Activated naive CD4-positive, alpha-beta T cell treated with anti-CD3 and anti-CD28 coated beads for 36 hours (primary cell): ENCODE data around the gene MAD1L1. TPM values are rescaled to one million over a fixed set of nuclear protein-coding genes. Genes with fewer than 3 reads are reported as not detected.

Source experiments
- CTCF ChIA-PET: fragments of 350-600 bp; sonication (Branson Sonifier 250); formaldehyde crosslinking; loops from one replicate; lab custom pipeline; 2021; ENCODE audit warnings: antibody characterized with exemption; lab: Charles Lee
- DNase-seq: peaks from one replicate; pipeline ENCODE4 v3.0.0-alpha.2; 2020
- H3K27ac Mint-ChIP-seq: one replicate; pipeline ENCODE4 v1.8.0; 2021; ENCODE audit warnings: mild to moderate bottlenecking, mixed read lengths
- H3K27me3 Mint-ChIP-seq: one replicate; pipeline ENCODE4 v1.8.0; 2021; ENCODE audit warnings: low read depth, mixed read lengths
- H3K36me3 Mint-ChIP-seq: one replicate; pipeline ENCODE4 v1.8.0; 2021; ENCODE audit warnings: low read depth, mixed read lengths
- H3K4me1 Mint-ChIP-seq: one replicate; pipeline ENCODE4 v1.8.0; 2021; ENCODE audit warnings: low read depth, mixed read lengths
- H3K4me3 Mint-ChIP-seq: one replicate; pipeline ENCODE4 v1.8.0; 2021; ENCODE audit warnings: mild to moderate bottlenecking, moderate library complexity, mixed read lengths
- H3K9me3 Mint-ChIP-seq: one replicate; pipeline ENCODE4 v1.8.0; 2021; ENCODE audit warnings: mixed read lengths
- intact Hi-C: fragments of 100-400 bp; cut with micrococcal nuclease; formaldehyde crosslinking; loops from one replicate; pipeline ENCODE4 v1.15.1; 2023
- total RNA-seq, 2 experiments: library from RNA; stranded (reverse); gene quantifications; one replicate each; pipeline ENCODE4 v1.2.3, GENCODE V29; 2021

The MAD1L1 gene
- total RNA-seq, 2 experiments from 2014 or later = 37.5 to 40.2 TPM

DNA sequence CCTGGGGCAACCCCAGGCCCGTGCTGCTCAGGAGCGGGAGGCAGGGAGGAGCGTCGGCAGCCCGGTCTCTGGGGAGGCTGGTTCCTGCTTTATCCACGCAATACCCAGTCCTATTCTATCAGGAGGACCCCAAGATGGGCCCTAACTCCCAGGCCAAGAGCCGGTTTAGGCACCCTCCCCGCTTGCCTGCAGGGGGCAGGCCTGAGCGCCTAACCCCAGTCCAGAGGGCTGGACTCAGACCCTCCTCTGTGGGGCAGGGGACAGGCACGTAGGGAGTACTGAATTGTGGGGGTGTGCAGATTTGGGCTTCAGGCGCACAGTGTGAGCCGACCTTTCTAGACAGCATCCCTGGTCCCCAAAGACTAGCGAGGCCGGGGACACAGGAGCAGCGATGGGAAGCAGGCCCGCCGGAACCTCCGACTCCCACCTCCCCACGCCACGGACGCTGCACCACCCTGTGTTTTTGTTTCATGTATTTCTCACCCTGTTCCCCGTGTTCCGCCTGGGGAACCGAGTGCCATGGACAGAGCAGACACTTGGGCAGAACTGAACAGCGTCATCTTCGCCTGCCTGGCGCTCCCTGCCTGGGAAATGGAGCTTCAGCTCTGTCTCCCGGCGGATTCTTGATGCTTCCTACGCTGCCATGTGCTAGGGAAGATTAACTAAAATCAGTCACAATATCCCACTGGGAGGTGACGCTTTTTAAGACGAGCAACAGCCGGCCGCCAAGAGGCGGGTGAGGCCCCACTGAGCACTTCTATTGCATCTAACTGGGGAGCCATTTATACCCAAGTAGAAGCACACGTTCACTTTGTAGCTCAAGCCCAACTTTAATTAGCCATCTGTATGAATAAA, 14.6 kb upstream of the MAD1L1 start:
- no peaks in the 10 kb centered on the region for H3K27me3 Mint-ChIP-seq
- no peak overlapping the region for H3K4me3 Mint-ChIP-seq
- H3K27ac Mint-ChIP-seq = no peak overlapping the region
- H3K9me3 Mint-ChIP-seq = no peaks in the 10 kb centered on the region
- intact Hi-C loops = loop anchor here (1.0 kb wide), 1 partner anchor 101 kb away; no protein-coding TSS in a partner anchor
- CTCF ChIA-PET = interaction anchor here (0.8 kb wide), 1 partner anchor 101 kb away, joined by 7 read pairs; no protein-coding TSS in a partner anchor
- H3K4me1 Mint-ChIP-seq = peaks cover 20% of the 10 kb centered on the region
- peak; percentile 19 for DNase-seq
- H3K36me3 Mint-ChIP-seq = peaks cover 19% of the 10 kb centered on the region

DNA sequence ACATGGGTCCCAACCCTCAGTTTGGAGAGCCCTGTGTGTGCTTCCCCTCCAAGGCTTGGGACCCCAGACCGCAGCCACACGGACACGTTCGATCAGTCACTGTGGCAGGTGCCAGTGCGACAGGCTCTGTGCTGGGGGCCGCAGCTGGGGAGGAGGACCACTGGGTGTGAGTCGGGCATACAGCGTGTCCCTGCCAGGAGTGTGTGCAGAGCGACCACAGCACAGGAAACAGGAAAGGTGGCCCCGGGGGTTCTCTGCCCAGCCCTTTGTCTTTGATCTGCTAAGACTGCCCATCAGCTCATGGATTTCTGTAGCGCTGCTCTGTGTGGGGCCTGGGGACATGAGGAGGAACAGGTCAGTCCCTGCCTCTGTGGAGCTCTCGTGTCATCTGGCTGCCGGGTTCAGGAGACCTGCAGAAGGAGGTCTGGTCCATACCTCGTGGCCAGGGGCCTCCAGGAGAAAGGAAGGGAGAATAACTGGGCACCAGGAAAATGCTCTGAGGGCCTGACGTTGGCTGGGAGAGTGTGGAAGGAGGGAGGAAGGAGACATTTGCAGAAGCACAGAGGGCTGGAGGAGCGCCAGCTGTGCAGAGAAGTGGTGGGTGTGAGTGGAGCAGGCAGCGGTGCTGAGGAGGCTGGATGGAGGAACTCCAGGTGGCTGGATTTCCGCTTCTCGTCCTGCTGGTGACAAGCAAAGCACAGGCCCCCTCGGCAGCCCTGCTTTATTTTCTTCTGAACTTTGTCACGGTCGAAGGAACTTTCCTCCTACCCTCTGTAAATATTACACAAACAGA, 13.3 kb upstream of the MAD1L1 start:
- H3K27me3 Mint-ChIP-seq = no peaks in the 10 kb centered on the region
- intact Hi-C loops = no loop called here
- H3K4me3 Mint-ChIP-seq = no peak overlapping the region
- CTCF ChIA-PET = interaction anchor here (0.5 to 1.1 kb wide), 3 partner anchors 10 to 210 kb away, joined by 3 to 4 read pairs (median 3); no protein-coding TSS in a partner anchor
- no peaks in the 10 kb centered on the region for H3K9me3 Mint-ChIP-seq
- no peak for DNase-seq
- no peak overlapping the region for H3K27ac Mint-ChIP-seq
- H3K36me3 Mint-ChIP-seq = peaks cover 23% of the 10 kb centered on the region
- peaks cover 20% of the 10 kb centered on the region for H3K4me1 Mint-ChIP-seq

DNA sequence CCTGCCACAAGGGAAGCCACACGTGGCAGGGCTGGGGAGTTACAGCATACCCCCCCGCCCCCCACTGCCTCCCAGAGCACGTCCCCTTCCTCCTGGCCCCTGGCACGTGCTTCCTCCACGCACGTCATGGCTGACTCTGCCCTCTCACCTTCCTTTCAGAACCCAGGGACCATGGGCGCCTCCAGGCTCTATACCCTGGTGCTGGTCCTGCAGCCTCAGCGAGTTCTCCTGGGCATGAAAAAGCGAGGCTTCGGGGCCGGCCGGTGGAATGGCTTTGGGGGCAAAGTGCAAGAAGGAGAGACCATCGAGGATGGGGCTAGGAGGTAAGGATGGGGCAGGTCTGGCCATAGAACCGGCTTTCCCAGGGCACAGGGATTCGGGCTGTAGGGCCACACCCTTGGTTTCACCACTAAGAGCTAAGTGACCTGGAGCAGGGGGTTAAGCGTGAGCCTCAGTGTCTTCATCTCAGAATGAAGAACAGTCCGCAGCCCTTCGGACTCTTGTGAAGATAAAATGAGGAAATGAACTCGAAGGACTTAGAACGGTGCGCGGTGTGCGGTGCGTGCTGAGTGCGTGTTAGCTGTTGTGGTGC, 11.8 kb upstream of the MAD1L1 start:
- no peak overlapping the region for H3K27ac Mint-ChIP-seq
- H3K27me3 Mint-ChIP-seq = no peaks in the 10 kb centered on the region
- H3K4me1 Mint-ChIP-seq = peaks cover 27% of the 10 kb centered on the region
- CTCF ChIA-PET = interaction anchor here (1.1 kb wide), 1 partner anchor 8 kb away, joined by 3 read pairs; no protein-coding TSS in a partner anchor
- no peak for DNase-seq
- no peaks in the 10 kb centered on the region for H3K9me3 Mint-ChIP-seq
- no peak overlapping the region for H3K4me3 Mint-ChIP-seq
- intact Hi-C loops = no loop called here
- H3K36me3 Mint-ChIP-seq = peaks cover 19% of the 10 kb centered on the region

DNA sequence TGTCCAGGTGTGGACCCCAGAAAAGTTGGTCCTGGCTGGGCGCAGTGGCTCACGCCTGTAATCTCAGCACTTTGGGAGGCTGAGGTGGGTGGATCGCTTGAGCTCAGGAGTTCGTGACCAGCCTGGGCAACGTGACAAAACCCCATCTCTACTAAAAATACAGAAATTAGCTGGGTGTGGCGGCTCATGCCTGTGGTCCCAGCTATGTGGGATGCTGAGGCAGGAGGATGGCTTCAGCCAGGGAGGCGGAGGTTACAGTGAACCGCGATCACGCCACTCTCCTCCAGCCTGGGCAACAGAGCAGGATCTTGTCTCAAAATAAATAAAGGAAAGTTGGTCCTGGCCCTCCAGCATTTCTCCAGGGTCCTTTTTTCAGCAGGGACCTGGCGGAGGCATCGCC, 10.7 kb upstream of the MAD1L1 start:
- H3K4me1 Mint-ChIP-seq = peaks cover 21% of the 10 kb centered on the region
- CTCF ChIA-PET = no interaction called here
- intact Hi-C loops = loop anchor here (2.0 kb wide), 1 partner anchor 109 kb away; no protein-coding TSS in a partner anchor
- no peak overlapping the region for H3K27ac Mint-ChIP-seq
- H3K9me3 Mint-ChIP-seq = no peaks in the 10 kb centered on the region
- H3K27me3 Mint-ChIP-seq = no peaks in the 10 kb centered on the region
- H3K36me3 Mint-ChIP-seq = peaks cover 16% of the 10 kb centered on the region
- no peak for DNase-seq
- peak overlapping the region; percentile 97 for H3K4me3 Mint-ChIP-seq

DNA sequence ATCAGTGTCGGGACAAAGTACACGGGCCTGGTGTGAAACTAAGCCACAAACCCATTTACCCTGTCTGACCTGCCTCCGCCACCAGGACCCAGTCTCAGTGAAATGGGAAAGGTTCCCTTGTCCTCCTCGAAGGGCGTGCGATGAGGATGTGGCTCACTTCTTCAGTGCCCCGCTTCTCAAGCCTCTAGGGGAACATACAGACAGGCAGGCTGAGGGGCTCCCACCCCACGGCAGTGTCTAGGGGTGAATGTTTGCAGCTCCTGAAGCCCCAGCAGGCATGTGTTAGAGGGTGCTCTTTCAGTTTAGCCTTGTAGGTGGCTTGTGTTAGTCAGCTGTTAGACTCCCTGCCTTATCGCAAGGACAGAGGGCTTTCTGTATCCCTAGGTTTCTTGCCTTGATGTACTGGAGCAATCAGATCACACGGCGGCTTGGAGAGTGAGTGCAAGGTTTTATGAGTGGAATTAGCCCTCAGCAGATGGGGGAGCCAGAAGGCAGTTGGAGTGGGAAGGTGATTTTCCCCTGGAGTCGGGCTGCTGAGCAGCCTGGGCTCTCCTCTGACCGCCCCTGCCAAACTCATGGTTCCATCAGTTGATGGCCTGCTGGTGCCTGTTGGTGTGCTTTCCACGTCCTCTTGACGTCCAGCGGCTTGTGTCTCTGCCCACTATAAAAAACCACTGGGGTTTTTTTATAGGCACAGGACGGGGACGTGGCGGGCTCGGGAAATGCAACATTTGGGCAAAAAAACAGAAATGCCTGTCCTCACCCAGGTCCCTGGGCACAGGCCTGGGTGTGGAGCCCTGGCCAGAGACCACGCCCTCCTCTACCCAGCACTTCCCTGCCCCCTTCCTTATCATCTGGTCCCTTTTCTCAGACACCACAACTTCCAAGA, 10.0 kb upstream of the MAD1L1 start:
- CTCF ChIA-PET = no interaction called here
- intact Hi-C loops = loop anchor here (1.0 to 2.0 kb wide), 2 partner anchors 10 to 110 kb away; partner anchors contain the start of gene MAD1L1
- Mint-ChIP-seq H3K27me3 (no peaks in the 10 kb centered on the region), H3K36me3 (peaks cover 20% of the 10 kb centered on the region), H3K9me3 (no peaks in the 10 kb centered on the region), H3K4me3 (peak overlapping the region; percentile 97), H3K27ac (peak overlapping the region; percentile 93), H3K4me1 (peaks cover 17% of the 10 kb centered on the region)
- DNase-seq = peak; percentile 37

DNA sequence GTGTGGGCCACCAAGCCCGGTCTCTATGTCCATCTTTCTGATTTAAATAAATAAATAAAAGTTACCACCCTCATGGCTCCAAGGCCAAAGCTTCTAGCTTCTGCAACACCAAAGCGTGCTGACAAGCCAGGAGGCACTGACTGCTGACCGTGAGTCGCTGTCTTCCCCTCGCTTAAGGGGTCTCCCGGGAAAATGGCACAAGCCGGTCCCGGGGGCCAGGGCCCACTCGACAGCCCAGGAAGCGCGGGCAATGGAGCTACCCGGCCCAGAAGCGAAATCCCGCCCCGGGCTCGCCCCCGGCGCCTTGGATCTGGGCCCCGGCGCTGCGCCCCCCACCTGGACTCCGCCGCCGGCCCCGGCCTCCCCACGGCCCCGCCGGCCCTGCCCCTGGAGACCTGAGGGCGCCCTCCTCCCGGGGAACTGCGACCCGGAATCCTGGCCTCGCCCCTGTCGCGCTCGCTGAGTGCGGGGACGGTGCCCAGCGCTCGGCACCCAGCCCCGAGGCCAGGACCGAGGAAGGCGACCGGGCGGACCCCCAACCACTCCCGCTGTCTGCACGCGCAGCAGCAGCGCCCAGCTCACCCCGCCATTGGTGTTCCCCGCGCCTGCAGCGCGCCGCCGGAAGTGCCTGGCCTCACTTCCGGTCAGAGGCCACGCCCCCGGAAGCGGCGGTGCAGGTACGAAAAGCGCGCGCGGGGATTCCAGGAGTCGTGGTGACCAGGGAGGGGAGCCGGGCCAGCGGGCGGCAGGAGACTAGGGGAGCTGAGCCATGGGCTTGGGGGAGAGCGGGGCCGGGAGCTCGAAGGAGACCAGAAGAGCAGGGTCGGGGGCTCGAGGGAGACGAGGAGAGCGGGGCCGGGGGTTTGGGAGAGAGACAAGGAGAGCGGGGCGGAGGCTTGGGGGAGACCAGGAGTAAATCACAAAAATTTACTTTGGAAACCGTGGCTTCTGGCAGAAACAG, 9.1 kb upstream of the MAD1L1 start, which contains the start of the genes MRM2 and NUDT1:
TSS of gene MRM2 (minus strand) at position 626 of the 961 bp plus-strand sequence. CDS start at position 590, 36 bp downstream.
TSS of gene NUDT1 (plus strand) at position 647 of the 961 bp plus-strand sequence. CDS start 2,349 bp downstream, outside the sequence.
- H3K27ac Mint-ChIP-seq = peak within 1 kb of the TSS; percentile 93
- CTCF ChIA-PET = interaction anchor here (0.6 kb wide), 2 partner anchors 79 to 227 kb away, joined by 3 read pairs; no protein-coding TSS in a partner anchor
- peaks cover 17% of the 10 kb centered on the region for H3K4me1 Mint-ChIP-seq
- peak within 1 kb of the TSS; percentile 97 for H3K4me3 Mint-ChIP-seq
- intact Hi-C loops = loop anchor here (1.0 to 2.0 kb wide), 2 partner anchors 10 to 111 kb away; partner anchors contain the start of gene MAD1L1
- H3K36me3 Mint-ChIP-seq = peaks cover 27% of the 10 kb centered on the region
- no peaks in the 10 kb centered on the region for H3K27me3 Mint-ChIP-seq
- peak; percentile 72 for DNase-seq
- no peaks in the 10 kb centered on the region for H3K9me3 Mint-ChIP-seq

DNA sequence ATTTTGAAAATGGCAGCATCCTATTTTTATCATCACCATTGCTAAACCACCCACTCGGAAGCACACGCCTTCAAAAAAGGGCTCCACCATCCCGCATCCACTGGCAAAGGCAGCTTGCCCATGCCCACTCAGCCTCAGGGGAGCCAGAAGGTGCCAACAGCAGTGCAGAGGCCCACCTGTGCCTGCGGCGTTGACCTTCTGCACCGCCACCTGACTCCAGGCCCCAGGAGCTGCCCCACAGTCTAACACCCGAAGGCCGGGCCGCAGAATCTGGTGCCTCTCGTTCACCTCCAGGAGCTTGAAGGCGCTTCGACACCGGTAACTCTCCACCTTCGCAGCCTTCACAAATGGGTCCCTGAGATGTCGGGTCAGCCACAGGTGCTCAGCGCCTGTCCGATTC, 6.5 kb upstream of the MAD1L1 start:
- Mint-ChIP-seq H3K27ac (no peak overlapping the region), H3K9me3 (no peaks in the 10 kb centered on the region), H3K36me3 (peaks cover 29% of the 10 kb centered on the region), H3K27me3 (no peaks in the 10 kb centered on the region), H3K4me1 (peaks cover 16% of the 10 kb centered on the region), H3K4me3 (no peak overlapping the region)
- intact Hi-C loops = no loop called here
- CTCF ChIA-PET = interaction anchor here (0.5 to 0.7 kb wide), 2 partner anchors 14 to 98 kb away, joined by 3 read pairs; no protein-coding TSS in a partner anchor
- no peak for DNase-seq

DNA sequence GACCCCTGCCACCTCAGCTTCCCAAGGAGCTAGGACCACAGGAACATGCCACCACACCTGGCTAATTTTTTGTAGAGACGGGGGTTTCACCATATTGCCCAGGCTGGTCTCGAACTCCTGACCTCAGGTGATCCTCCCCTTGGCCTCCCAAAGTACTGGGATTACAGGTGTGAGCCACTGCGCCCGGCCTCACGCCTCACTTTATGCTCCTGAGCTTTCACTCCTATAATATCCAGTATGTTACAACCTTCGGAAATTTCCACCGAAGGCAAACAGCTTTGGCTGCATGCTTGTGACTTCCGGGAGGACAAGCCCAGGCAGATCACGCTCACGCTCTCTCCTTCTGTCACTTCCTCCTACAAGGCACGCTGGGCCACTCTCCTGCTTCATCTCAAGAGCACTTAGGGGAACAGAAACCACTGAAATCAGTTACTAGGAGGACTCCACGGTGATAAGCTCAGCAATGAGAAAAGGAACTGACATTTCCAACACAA, 4.4 kb upstream of the MAD1L1 start:
- no peak for DNase-seq
- Mint-ChIP-seq H3K27ac (peak overlapping the region; percentile 87), H3K27me3 (no peaks in the 10 kb centered on the region), H3K4me1 (peaks cover 17% of the 10 kb centered on the region), H3K36me3 (peaks cover 29% of the 10 kb centered on the region), H3K9me3 (no peaks in the 10 kb centered on the region), H3K4me3 (no peak overlapping the region)
- CTCF ChIA-PET = no interaction called here
- intact Hi-C loops = no loop called here

DNA sequence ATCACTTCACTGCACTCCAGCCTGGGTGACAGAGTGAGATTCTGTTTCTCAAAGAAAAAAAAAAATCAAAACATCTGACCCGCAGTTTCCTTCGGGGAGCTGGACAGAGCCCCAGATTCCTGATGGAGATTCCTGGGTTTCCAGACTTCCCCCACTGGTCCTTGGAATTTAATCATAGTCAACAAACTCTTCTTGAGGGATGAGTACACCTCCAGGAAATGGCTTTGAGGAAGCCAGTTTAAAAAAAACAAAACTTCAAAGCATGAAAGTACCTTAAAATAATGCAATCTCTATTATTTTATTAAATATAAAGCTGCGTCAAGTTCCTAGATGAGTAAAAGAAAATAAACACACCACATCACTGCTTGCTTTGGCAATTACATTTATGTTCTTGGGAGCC, 1.2 kb upstream of the MAD1L1 start:
- CTCF ChIA-PET = interaction anchor here (0.6 to 1.5 kb wide), 4 partner anchors 25 to 217 kb away, joined by 3 to 8 read pairs (median 4); no protein-coding TSS in a partner anchor
- Mint-ChIP-seq H3K4me1 (peaks cover 32% of the 10 kb centered on the region), H3K9me3 (no peaks in the 10 kb centered on the region), H3K27ac (no peak overlapping the region), H3K4me3 (peak overlapping the region; percentile 42), H3K36me3 (peaks cover 31% of the 10 kb centered on the region), H3K27me3 (no peaks in the 10 kb centered on the region)
- DNase-seq = no peak
- intact Hi-C loops = loop anchor here (2.0 to 5.0 kb wide), 3 partner anchors 81 to 323 kb away; partner anchors contain the start of genes BRAT1, IQCE and SNX8
